Activated gamma-delta T cell treated with anti-CD3 and anti-CD28 coated beads, Interleukin-2, amount 50 U/mL, for 16 hours (primary cell): ENCODE measurements around the gene ACTR3C.
"Not testable (repeated sequence)": the region's sequence is repeated elsewhere in the genome, so short reads cannot be mapped to it uniquely, and the experiment has no call there.

Source experiments
- DNase-seq: peaks from one replicate; pipeline ENCODE4 v3.0.0-alpha.2; 2020; ENCODE audit warnings: low read depth

Gene ACTR3C

GRCh38 chr7:150281681-150282403, 41.5 kb downstream of the ACTR3C start:
- DNase-seq = not testable (repeated sequence)

- not testable (repeated sequence) for DNase-seq
Observed at GRCh38 chr7:150278383-150278782, 45.0 kb downstream of the ACTR3C start.

- peak; percentile 9 for DNase-seq
Observed at GRCh38 chr7:150276132-150276695, 47.1 kb downstream of the ACTR3C start.

GRCh38 chr7:150271898-150272297, 51.4 kb downstream of the ACTR3C start:
- not testable (repeated sequence) for DNase-seq

- not testable (repeated sequence) for DNase-seq
Observed at GRCh38 chr7:150270101-150270824, 53.1 kb downstream of the ACTR3C start.

GRCh38 chr7:150268798-150269197, 54.5 kb downstream of the ACTR3C start:
- not testable (repeated sequence) for DNase-seq

- DNase-seq = not testable (repeated sequence)
Observed at GRCh38 chr7:150268287-150268686, 55.1 kb downstream of the ACTR3C start.

GRCh38 chr7:150266953-150267665, 56.2 kb downstream of the ACTR3C start:
- not testable (repeated sequence) for DNase-seq

- DNase-seq = not testable (repeated sequence)
Observed at GRCh38 chr7:150262656-150263055, 60.7 kb downstream of the ACTR3C start.

- not testable (repeated sequence) for DNase-seq
Observed at GRCh38 chr7:150247745-150248144, 75.6 kb downstream of the ACTR3C start.

GRCh38 chr7:150245208-150245607, 78.1 kb downstream of the ACTR3C start:
- DNase-seq = not testable (repeated sequence)

- DNase-seq = not testable (repeated sequence)
Observed at GRCh38 chr7:150242935-150243334, 80.4 kb downstream of the ACTR3C start.

- DNase-seq = not testable (repeated sequence)
Observed at GRCh38 chr7:150225444-150225843, 97.9 kb downstream of the ACTR3C start.

GRCh38 chr7:150222083-150222972, 101.0 kb downstream of the ACTR3C start:
- DNase-seq = not testable (repeated sequence)

GRCh38 chr7:150220673-150221181, 102.6 kb downstream of the ACTR3C start:
- DNase-seq = not testable (repeated sequence)

- not testable (repeated sequence) for DNase-seq
Observed at GRCh38 chr7:150219941-150220658, 103.2 kb downstream of the ACTR3C start.

- DNase-seq = not testable (repeated sequence)
Observed at GRCh38 chr7:150206848-150207247, 116.5 kb downstream of the ACTR3C start.

GRCh38 chr7:150205866-150206265, 117.5 kb downstream of the ACTR3C start:
- not testable (repeated sequence) for DNase-seq

- DNase-seq = not testable (repeated sequence)
Observed at GRCh38 chr7:150204577-150204976, 118.8 kb downstream of the ACTR3C start.

- DNase-seq = not testable (repeated sequence)
Observed at GRCh38 chr7:150202894-150203293, 120.5 kb downstream of the ACTR3C start.
